NCI-H2196 treated with DMSO at 0.1 percent for 48 hours (cell line): ENCODE data around the gene UGT8.
"Not testable (repeated sequence)": the region's sequence is repeated elsewhere in the genome, so short reads cannot be mapped to it uniquely, and the experiment has no call there.

Experiments
- DNase-seq: peaks from one replicate; lab custom pipeline; 2025; ENCODE audit not compliant: unreplicated experiment; lab: John Stamatoyannopoulos, UW

UGT8 gene

GRCh38 chr4:114603497-114603896 is 4.9 kb downstream of the UGT8 start:
- DNase-seq = no peak

GRCh38 chr4:114606245-114606644 is 7.6 kb downstream of the UGT8 start:
- peak; percentile 22 for DNase-seq

DNA sequence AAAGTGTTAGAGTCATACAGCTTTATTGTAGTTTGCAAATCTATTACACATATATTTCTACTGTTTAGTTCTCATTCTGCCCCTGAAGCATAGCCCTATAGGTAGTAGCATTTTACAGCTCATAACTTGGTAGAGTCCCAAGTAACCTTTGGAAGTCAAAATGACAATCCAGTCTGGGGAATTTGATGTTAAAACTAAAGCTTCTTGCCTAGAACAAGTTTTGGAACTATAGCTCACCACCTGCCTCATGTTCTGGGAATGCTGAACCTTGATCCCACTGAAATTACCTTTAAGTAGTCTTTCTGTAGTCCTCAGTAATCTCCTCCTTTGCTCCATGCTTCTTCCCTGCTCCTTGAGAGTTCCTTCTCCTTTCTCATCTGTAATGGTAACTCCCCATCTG is 8.4 kb downstream of the UGT8 start:
- no peak for DNase-seq

GRCh38 chr4:114613560-114613959 is 15.0 kb downstream of the UGT8 start:
- no peak for DNase-seq

DNA sequence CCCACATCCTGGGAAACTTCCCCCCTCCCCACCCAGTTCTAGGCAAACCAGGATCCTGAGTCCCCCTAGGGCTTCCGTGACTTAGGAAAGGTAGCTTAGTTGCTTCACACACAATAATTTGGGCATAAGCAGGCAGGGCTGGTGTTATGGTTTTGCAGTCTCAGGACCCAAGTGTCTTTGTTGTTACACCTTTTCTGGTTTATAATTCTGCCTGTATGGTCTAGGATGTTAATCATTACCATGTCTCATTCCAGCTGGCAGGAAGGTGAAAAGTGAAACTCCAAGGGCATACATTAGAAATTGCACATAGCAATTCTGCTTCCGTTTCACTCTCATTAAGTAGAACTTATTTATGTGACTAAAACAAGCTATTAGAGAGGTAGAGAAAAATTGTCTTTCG is 16.8 kb downstream of the UGT8 start:
- no peak for DNase-seq

GRCh38 chr4:114616036-114616435 is 17.4 kb downstream of the UGT8 start:
- not testable (repeated sequence) for DNase-seq

- DNase-seq = no peak
Observed at GRCh38 chr4:114626196-114626595, 27.6 kb downstream of the UGT8 start.

DNA sequence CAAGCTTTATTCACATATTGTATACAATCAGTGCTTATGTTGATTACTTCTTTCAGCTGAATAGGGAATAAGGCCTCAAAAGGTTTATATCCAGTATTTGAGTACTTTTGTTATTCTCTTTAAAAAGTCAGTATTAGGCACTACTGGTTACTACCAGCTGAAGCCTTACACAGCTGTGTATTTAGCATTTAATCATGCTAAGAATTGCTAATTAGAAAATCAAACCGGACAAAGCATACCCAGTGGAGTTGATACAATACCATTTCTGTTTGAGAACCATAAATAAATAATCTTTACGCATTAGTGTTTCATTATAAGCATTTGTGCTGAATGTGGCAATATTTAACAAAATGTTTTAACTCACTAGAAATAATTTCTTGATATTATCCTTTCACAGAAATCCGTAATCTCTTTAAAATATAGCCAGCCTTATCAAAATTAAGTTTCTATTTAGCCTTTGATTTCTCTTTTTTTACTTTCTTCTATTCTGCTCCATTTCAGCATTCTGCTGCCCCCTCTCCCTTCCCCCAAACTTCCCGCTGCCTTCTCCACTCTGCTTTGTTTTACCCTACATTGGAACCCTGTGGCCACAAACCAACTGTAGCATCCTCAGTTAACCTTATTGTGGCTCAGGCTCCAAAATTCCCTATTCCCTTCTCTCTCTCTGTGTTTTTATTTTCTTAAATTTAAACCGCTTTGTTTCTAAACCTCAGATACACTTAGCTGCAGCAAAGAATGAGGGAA is 37.8 kb downstream of the UGT8 start:
- no peak for DNase-seq

- DNase-seq = no peak
Observed at GRCh38 chr4:114642173-114642780, 43.7 kb downstream of the UGT8 start.

DNA sequence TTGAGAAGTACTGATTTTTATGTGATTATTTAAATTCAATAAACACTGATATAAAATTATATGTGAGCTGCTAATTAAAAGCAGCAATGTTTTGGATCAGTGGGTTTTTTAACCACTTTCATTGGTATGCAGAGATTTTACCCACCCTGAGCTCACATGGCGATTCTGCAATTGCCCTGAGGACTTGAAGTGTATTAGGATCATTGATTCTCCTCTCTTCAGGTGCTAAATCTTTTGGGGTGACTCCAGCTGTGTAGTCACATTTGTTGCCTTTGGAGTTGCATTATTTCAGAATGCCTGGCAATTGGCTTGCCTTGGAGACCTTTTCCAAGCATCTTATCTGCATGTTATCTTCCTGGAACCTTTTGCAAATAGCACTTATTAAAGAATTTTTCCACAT is 51.3 kb downstream of the UGT8 start:
- no peak for DNase-seq

- no peak for DNase-seq
Observed at GRCh38 chr4:114653675-114654074, 55.1 kb downstream of the UGT8 start.

- no peak for DNase-seq
Observed at GRCh38 chr4:114654592-114654991, 56.0 kb downstream of the UGT8 start.

DNA sequence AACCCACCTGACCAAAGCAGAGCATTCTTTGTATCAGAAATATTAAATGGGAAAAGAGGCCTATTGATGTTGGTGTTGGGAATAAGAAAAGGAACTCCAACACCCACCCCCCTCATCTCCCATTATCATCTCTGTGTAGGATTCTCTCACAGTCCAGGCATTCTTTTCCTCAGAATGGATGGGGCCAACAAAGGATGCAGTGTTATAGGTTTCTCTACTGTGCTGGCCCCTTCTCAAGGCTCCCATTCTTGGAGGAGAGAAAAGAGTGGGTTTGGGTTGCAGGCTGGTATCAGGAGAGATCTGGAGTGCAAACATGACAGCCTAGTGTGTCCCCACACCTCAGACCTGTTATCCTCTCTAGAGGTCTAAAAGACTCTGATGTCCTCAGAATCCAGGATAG is 59.6 kb downstream of the UGT8 start:
- no peak for DNase-seq

DNA sequence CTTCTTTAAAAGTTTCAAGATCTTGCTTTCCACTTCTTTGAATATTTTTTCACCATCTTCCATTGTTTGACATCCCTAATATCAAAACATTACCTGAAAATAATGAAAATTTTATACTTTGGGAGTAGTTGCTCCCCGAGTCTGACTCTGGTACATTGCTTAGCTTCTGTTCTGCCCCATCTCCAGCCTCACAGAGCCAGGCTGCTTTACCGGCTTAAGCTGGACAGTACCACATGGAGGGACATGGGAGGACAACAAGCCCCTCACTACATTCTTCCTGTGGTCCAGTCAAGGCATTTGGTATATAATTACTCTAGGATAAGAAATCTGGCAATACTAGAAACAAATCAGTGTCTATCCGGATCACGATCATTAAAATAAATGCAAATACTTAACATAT is 60.2 kb downstream of the UGT8 start:
- no peak for DNase-seq

- DNase-seq = peak; percentile 7
Observed at GRCh38 chr4:114659386-114660008, 60.9 kb downstream of the UGT8 start.

DNA sequence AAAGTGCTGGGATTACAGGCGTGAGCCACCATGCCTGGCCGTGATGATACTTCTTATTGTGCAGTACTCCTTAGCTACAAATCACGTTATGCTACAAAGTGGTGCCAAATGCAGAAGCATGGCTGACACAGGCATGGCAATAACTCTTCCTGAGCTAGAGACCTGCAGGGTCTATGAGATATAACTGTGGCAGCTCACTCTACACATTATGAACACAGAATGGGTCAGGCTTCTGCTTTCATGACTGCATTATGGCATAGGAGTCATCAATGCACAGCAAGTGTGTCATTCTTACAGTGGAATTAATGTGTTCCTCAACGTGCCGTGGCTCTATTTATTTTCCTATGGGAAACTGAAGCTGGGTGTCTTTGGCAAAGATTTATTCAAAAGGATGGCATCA is 64.5 kb downstream of the UGT8 start:
- no peak for DNase-seq

DNA sequence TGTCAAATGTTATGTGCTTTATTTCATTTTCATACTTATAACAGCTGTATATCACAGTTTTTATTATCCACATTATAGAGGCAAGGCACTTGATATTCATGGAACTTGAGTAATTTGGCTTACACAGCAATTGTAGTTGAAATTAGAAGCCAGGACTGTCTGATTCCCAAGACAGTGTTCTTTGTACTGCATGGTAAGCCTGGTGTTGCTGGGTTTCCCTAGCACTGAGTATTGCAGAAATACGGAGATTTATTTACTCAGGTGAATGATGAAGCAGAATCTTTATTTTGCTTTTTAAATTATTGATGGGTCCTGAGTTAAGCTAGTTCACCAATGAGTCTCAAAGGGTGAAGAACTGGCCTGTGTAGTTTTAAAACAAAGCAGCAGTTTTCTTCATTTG is 70.0 kb downstream of the UGT8 start:
- no peak for DNase-seq

GRCh38 chr4:114670733-114671132 is 72.1 kb downstream of the UGT8 start:
- DNase-seq = not testable (repeated sequence)

DNA sequence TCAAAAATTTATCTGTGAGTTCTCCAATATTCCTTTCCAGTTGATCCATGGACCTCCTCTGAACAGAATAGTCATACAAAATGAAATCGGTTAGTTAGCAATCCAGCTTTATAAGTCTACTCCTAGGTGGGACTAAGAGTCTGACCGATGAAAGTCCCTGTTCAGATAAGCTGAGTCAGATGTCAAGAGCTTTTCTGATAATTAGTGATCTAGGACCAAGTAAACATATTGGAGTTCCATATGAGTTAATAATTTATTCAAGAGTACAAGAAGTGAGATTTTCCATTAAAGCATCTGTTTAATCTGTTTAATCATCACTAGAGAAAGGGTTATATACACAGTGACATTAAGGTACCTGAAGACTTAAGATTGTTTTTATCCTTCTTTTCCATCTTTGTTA is 74.7 kb downstream of the UGT8 start:
- no peak for DNase-seq

GRCh38 chr4:114674080-114674479 is 75.5 kb downstream of the UGT8 start:
- DNase-seq = no peak

DNA sequence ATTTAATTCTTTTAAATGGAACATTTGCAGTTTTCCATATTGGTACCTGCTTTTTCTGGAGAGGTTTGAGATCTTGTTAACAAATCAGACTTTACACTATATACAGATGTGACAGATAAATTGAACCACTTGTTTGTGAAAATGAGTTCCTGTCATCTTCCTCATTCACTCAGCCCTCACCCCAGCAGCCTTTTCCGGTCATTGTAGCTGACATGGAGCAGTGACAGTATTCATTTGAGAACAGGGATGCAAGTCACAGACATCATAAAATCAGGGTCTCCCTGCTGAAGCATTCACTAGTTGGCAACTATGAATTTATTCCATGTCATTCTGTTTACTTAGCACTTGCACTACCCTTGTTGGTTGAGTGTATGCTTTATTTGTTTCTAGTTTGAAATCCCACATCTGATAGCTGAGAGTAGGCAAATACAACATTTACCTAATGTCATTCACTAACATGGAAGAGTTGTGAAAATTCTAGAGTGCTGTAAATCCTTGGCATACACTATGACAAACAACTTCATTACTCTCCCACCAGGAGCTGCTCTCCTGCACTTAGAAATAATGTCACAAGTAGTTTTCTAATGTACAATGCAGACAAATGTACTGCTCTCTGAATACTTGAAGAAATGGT is 78.9 kb downstream of the UGT8 start:
- no peak for DNase-seq

DNA sequence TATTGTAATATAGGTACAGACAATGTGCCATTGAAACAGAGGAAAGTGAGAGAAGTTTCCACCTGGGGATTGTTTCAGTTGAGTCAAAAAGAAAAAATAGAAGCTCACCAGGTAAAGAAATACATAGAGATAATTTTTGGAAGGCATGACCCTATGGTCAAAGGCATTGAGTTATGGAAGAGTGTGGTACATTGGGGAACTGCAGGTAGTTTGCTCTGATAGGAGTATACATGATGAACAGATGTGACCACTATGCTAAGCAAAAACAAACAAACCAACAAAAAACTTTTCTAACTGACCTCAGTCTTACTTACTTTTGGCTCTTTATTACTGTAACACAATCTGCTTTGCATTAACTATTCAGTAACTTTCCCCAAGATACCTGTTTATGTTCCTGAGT is 85.9 kb downstream of the UGT8 start:
- DNase-seq = no peak
